Stimulated activated CD8-positive, alpha-beta memory T cell treated with anti-CD3 and anti-CD28 coated beads, Interleukin-15, amount 100 ng/mL, for 24 hours (primary cell): ENCODE data around the gene DAP.

ENCODE experiments used
- DNase-seq: peaks from one replicate; pipeline ENCODE4 v3.0.0-alpha.2; 2020; ENCODE audit warnings: low read depth

DAP gene

GRCh38 chr5:10689391-10690081 is 71.5 kb downstream of the DAP start:
- no peak for DNase-seq

GRCh38 chr5:10688651-10689171 is 72.3 kb downstream of the DAP start:
- no peak for DNase-seq

GRCh38 chr5:10686890-10687289 is 74.1 kb downstream of the DAP start:
- DNase-seq = no peak

- DNase-seq = no peak
Measured at GRCh38 chr5:10685115-10685521, 75.9 kb downstream of the DAP start.

- no peak for DNase-seq
Measured at GRCh38 chr5:10684303-10685086, 76.5 kb downstream of the DAP start.

- no peak for DNase-seq
Measured at GRCh38 chr5:10682801-10683525, 78.1 kb downstream of the DAP start.

GRCh38 chr5:10681731-10682679 is 79.0 kb downstream of the DAP start:
- DNase-seq = no peak

- DNase-seq = no peak
Measured at GRCh38 chr5:10680876-10681481, 80.1 kb downstream of the DAP start.

GRCh38 chr5:10679336-10679988 is 81.6 kb downstream of the DAP start:
- no peak for DNase-seq

- no peak for DNase-seq
Measured at GRCh38 chr5:10678244-10678643, 82.8 kb downstream of the DAP start.

- no peak for DNase-seq
Measured at GRCh38 chr5:10677533-10677932, 83.5 kb downstream of the DAP start.

- DNase-seq = no peak
Measured at GRCh38 chr5:10676946-10677345, 84.1 kb downstream of the DAP start.

- no peak for DNase-seq
Measured at GRCh38 chr5:10676224-10676623, 84.8 kb downstream of the DAP start.

GRCh38 chr5:10675177-10675700 is 85.8 kb downstream of the DAP start:
- no peak for DNase-seq

- no peak for DNase-seq
Measured at GRCh38 chr5:10674582-10674981, 86.5 kb downstream of the DAP start.

GRCh38 chr5:10674096-10674495 is 86.9 kb downstream of the DAP start:
- no peak for DNase-seq

GRCh38 chr5:10673407-10673806 is 87.6 kb downstream of the DAP start:
- DNase-seq = no peak

GRCh38 chr5:10673017-10673389 is 88.0 kb downstream of the DAP start:
- DNase-seq = no peak

GRCh38 chr5:10672146-10673016 is 88.7 kb downstream of the DAP start:
- DNase-seq = no peak
